Cardiac septum (tissue), 1 donor: Measurements from ENCODE around the gene PGAM2. TPM values are rescaled to one million over a fixed set of nuclear protein-coding genes. Genes with fewer than 3 reads are reported as not detected.
A peak's percentile ranks its signal among the peaks of the same experiment; 100 is the strongest.

ENCODE experiments used
- DNase-seq: peaks from one replicate; pipeline ENCODE4 v3.0.0-alpha.2; 2020; ENCODE audit warnings: low spot score
- intact Hi-C: fragments of 100-400 bp; cut with DNase I; formaldehyde crosslinking; loops from one replicate; pipeline ENCODE4 v1.14.0; 2022
- total RNA-seq: library from RNA; stranded (reverse); fragmentation: NEBNext Ultra II Directional; extraction: Animal tissue kit (Norgen Biotek cat#: 25700); gene quantifications from one replicate; pipeline ENCODE4 v1.2.1, GENCODE V29; 2021
- donor health status: DM: no; HTN: no; CAD: no.

Gene PGAM2
- total RNA-seq, 1 donor from 2014 or later: 322 TPM

DNA sequence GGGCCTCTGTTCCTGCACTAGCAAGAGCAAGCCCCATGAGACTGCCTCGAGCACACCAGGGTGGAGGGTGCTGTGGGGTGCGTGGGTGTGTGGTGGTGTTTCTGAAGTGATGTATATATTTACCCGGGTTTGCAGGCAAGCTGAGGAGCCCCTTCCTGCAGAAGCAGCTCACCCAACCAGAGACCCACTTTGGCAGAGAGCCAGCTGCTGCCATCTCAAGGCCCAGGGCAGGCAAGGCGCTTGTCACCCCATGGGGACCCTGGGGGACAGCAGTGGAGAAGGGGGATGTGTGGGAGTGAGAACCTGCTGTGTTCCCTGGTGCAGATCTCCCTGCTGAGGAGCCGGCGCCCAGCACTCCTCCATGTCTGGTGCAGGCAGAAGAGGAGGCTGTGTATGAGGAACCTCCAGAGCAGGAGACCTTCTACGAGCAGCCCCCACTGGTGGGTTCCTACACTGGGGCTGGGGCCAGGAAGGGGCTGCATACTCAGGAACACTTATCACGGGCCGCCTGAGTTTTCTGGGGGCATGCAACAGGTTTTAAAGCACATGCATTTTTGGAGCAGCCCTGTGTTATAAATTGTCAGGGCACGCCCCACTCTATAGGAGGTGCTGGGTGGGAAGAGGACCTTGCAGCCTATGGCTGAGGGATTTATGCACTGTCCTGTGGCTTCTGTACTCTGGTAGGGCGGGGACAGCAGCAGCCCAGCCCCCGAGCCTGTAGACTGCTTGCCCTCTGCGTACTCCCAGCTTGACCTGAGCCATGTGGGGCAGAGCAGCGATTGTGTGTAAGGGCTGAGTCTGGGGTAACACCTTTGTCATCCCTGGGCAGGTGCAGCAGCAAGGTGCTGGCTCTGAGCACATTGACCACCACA, 5.9 kb downstream of the PGAM2 start:
- peak; percentile 70 for DNase-seq
- intact Hi-C loops: no loop called here

DNA sequence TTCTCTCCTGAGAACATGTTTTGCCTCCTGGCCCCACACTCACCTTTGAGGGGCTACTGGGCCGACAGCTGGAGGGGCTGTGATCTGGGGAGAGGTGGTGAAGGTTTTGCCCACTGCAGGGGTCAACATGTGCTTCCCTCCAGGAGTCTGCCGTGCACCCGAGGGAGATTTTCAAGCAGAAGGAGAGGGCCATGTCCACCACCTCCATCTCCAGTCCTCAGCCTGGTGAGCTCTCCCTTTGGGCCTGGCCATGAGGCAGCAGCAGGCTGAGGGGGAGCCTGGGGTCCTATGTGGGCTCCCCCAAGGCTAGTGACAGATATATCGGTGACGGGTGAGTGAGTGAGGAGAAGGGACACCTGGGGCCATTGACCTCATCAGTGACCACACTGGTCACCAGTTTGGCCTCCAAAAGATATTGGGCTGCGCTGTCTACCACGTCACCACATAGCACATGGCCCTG, 6.6 kb downstream of the PGAM2 start:
- peak; percentile 57 for DNase-seq
- intact Hi-C loops: no loop called here

DNA sequence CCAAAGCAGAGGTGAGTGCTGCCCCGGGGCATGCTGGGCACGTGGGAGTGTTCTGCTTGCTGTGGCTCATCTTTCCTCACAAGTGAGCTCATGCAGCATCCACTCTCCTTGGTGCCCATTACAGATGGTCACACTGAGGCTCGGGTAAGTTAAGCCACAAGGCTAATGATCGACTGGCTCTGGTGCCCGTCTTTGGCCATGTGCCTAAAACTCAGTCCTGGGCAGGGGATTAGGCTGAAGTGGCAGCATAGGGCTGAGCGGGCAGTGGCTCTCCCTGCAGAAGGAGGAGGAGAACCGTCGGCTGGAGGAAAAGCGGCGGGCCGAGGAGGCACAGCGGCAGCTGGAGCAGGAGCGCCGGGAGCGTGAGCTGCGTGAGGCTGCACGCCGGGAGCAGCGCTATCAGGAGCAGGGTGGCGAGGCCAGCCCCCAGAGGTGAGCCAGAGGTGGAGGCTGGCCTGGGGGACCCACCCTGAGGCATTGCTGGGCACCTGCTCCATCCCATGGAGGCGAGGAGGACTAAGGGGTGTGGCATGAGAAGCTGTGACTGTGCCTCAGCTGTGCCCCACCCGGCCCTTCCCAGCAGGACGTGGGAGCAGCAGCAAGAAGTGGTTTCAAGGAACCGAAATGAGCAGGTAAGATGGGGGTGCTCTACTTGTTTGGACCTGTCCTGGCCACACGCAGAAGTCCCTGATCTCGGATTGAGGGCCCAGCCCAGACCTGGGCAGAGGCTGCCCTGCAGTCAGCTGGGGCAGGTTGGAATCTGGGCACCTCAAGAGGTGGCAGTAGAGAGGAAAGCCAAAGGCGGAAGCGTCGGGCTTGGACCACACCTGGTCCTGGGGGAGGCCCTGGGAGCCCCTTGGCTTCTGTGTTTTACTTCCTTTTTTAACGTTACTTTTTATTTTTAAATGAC, 7.3 kb downstream of the PGAM2 start:
- intact Hi-C loops: no loop called here
- DNase-seq: peak; percentile 72

DNA sequence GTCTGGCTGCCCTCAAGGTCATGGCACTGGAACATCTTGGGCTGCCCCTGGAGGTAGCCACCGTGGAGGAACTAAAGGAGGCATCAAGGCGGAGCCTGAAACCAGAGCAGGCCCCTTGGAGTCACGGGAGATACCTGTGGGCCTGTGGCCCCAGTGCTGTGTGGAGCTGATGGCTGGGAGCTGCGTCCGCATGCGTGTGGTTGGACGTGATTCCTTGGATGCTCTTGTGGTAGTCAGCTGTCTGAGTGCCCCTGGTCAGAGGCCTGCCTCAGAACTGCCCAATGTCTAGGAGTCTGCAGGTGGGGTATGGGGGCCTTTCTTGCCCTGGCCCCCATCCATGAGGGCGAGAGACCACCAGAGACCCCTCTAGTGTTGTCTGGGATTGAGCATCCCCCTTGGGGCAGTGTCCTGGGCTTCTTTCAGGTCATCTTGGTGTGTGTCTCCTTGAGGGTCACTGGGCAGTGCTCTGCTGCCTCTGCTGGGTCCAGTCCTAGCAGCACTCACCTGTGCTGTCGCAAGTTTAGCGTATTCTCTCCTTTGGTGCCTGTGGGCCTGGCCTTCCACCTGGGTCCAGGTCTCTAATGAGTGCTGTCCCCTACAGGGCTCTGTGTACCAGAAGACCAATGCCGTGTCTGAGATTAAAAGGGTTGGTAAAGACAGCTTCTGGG, 8.1 kb downstream of the PGAM2 start:
- DNase-seq: no peak
- intact Hi-C loops: no loop called here

DNA sequence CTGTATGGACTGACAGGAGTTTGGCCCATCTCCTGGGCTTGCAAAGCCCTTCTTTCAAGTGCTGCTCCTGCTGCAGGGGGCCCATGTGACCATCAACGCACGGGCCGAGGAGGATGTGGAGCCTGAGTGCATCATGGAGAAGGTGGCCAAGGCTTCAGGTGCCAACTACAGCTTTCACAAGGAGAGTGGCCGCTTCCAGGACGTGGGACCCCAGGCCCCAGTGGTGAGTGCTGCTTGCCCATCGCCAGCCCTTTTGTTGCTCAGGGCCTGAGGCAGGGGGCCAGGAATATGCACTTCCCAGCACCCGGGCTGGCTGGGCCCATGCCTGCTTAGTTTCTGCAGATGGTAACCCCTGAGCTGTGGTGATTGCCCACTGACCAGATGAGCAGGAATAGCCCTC, 8.7 kb downstream of the PGAM2 start:
- intact Hi-C loops: no loop called here
- no peak for DNase-seq

DNA sequence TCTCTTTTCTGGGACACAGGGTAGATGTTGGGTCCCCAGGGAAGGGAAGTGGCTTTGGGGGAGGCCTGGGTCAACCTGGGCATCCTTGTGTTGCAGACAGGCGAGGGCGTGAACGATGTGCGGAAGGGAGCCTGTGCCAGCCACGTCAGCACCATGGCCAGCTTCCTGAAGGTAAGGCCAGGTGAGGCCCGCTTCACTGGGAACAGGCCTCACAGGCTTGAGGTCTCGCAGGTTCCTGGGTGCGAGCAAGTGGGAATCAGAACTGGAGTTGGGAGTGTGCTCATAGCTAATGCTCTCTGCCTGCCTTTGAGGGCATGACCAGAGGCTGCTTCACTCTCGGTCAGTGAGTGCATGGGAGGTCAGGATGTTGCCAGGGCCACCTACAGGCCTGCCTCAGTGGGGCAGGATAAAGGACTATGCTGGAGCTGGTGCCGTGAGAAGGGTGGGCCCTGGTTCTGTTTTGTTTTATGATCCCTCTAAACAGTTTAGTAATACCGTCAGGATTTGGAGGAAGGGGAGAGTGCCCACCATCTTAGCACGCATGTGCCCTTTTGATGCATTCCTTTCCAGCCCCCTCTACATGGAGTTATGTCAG, 12.5 kb downstream of the PGAM2 start:
- no peak for DNase-seq

DNA sequence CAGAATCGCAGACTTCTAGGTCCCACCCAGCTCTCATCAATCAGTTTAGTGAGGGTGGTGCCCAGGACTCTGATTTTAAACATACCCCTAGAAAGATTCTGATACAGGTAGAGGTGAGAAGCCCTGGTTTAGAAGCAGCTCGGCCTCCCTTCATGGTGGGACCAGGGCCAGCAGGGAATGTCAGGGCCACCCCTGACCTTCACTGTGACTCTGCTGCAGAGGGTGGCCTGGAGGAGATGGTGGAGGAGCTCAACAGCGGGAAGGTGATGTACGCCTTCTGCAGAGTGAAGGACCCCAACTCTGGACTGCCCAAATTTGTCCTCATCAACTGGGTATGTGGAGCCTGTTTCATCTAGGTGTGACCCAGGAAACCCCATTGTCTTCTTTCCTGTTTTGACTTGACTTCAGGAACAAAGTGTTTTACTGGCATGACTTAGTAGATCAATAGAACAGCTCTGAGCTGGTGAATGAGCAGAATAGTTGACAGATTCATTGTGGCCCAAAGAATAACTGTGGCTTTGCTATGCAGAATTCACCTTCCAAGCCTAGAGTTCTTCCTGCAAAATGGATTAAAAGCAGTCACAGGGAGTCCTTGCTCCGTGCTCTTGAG, 13.7 kb downstream of the PGAM2 start:
- intact Hi-C loops: no loop called here
- DNase-seq: no peak

More for the DNA sequence above, 12.5 kb downstream of the PGAM2 start:
- intact Hi-C loops: no loop called here

DNA sequence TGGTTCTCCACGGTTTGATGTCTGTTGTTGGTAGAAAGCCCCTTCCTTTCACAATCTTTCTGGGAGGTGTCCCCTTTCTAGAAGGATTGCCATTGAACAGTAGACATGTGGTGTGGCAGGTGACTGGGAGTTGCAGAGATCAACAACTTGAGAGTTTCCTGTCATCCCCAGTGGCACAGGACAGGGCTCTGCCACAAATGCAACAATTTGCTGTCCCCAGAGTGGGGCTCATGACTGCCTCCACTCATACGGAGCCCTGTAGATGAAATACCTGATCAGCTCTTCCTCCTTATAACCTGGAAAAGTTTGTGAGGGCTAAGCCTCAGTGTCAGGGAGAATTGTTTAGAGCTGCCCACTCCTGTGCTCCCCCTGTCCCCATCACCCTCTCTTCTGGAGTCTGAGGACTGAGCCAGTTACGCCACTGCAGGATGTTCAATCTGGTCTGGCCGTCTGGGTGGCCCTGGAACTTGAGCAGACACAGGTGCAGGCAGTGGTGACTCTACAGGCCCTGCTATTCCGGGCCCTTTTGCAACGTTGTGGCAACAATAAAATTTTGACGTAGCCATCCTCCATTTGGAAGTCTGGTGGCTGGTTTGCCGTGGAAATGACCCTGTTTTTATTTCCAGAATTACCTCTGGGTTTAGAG, 14.3 kb downstream of the PGAM2 start:
- intact Hi-C loops: no loop called here
- no peak for DNase-seq

DNA sequence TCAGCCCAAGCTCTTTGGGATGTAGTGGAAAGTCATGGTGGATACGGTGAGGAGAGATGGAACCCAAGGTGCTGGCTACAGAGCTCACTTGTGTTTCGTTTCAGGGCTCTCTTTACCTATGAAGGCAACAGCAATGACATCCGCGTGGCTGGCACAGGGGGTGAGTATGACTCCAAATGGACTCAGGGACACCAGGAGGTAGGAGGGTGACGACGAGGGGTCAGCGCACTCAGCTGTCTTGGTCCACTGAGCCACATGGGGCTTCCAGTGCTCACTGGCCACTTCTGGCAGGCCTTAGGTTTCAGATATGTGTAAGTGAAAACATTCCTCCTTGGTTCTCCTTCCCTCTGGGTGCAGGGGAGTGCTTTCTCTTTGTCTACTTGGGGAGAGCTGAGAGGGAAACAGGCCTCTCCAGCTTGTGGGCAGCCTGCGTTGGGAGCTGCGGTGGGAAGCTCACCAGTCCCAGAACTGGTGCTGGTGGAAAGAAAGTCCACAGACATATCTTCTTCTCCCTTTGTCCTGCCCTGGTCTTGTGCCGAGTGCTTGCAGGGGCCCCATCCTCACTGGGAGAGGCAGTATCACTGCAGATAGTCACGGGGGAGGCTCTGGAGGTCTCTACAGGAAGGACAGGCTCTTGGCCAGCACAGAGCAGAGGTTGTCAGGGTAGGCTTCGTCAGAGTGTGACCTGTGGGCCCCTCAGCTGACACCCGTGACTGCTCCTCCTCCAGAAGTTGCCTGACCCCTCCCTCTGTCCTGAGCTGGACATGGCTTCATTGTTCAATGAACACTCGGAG, 15.0 kb downstream of the PGAM2 start:
- intact Hi-C loops: no loop called here
- peak; percentile 67 for DNase-seq

DNA sequence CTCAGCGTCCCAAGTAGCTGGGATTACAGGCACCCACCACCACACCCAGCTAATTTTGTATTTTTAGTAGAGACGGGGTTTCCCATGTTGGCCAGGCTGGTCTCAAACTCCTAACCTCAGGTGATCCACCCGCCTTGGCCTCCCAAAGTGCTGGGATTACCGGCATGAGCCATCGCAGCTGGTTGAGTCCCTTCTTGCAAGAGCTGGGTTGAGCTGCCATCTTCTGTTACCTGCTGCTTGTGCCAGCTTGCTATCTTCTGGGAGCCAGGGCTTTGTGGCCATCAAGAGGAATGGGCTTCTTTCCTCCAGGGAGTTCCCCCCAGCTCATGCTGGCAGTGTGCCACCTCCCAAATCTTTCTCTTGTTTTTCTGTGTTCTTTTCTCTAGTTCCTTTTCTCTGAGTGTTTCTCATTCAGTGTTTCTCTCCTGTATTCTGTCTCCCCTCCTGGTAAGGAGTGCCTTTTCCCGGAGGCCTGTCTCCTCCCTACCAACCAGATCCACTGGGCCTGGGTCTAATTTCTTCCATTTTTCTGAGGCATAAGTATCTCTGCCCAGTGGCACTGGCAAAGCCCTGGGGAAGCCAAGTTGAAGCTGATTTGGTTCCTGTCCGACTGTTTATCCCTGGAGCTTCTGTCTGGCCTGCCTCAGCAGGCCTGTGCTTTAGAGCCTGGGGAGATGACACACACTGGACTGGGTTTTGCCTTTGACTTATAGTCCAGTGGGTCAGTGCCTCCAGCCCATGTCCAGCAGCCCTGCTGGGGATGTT, 17.2 kb downstream of the PGAM2 start:
- peak; percentile 17 for DNase-seq
- intact Hi-C loops: no loop called here

DNA sequence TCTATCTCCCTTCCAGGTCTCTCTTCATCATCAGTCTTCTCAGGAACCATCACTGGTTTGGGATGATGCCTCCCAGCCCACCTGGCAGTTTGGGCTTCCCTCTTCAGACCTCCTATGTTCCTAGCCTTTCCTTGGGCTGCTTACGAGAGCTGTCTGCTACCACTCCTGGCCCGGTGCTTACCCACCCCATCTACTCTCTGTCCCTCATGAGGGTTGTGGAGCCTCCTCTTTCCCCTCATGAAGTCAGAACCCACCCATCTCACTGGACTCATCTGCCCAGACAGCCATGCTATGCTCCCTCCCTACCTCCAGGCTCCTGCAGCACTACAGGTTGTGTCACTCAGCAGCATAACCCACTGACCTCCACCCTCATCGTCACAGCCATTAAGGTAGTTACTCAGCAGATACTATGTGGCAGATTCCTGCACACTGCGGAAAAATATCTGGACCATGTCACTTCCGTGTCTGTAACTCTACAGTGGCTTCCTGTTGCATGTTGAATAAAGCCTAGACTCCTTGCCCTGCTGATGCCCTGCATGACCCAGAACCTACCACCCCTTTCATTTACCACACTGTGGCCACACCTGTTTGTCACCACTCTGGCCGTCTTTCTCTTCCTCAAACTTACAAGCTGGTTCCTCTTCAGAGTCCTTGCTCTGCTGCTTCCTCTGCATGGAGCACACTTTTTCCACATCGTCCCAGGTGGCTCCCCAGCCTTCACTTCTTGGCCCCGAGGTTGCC, 18.9 kb downstream of the PGAM2 start:
- intact Hi-C loops: no loop called here
- DNase-seq: peak; percentile 86

DNA sequence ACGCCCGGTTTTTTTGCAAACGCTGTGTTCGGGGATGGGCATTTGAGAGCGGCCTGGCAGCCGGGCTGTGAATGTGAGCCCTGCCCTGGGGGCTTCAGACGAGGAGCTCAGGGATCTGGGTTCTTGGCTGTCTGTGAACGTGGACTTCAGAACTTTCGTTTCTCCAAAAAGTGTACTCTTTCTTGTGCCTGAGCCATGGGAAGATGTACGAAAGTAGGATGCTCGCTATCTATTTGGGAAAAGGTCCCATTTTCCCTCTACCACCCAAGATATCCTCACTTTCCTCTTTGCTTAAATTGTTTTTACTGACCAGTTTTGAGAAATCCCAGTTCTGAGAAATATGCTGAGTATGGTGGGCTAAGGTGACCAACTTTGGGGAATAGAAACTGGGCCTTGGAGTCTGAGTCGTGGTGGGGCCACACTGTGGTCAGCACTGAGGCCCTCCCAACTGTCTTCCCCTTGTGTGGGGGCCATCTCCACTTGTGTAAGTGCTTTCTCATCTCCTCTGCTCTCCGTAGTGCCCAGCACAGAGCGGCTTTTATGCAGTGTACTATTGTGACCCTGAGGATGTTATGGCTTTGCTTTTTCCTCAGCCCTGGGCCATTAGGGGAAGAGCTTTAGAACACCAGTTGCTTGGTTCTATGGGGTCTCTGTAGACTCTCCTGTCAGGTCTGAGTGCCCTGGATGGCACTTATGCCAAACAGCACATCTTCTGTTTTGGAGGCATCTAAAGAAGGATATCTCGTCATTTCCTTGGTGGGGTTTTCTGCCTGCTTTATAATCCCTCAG, 19.9 kb downstream of the PGAM2 start:
- intact Hi-C loops: no loop called here
- peak; percentile 70 for DNase-seq

DNA sequence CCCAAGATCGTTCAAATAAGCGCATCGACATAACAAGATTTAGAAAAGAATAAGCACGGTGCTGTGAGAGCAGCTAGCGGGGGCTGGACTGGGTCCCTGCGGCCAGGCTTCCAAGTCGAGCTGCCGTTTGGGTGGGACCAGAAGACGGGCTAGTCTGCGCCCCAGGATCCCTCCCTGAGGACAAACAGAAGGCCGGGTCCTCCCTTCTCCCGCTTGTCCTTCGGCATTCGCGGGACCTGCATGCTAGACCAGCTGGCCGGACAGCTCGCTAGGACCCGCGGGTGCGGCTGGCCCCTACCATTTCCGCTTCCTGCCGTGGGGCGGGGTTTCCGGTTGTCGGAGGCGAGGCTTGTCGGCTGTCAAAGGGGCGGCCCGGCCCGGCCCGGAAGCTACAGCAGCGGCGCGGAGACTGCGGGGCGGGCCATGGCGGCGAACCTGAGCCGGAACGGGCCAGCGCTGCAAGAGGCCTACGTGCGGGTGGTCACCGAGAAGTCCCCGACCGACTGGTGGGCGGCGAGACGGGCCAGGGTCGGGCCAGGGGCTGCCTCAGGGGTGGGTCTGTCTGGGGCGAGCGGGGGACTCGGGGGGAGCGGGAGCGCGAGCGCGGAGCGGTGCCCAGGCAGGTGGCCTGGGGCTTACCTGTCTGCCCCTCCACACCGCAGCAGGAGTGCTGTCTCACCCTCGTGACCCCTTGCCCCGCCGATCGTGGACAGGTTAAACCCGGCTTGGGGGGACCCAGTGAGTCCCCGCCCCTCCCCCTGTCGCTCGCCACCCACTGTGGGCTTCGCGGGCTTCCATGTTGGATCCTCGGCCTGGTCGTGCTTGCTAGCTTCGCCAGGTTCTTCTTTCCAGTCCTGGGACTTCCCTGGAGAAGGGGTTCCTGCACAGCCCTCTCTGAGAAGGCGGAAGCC, 20.8 kb downstream of the PGAM2 start, which contains the start of gene DBNL:
Gene DBNL, plus strand, starts transcription at position 388 of the 911 bp plus-strand sequence. Its CDS starts 36 bp downstream, at position 424.
- peak; percentile 99 for DNase-seq
- intact Hi-C loops: no loop called here

DNA sequence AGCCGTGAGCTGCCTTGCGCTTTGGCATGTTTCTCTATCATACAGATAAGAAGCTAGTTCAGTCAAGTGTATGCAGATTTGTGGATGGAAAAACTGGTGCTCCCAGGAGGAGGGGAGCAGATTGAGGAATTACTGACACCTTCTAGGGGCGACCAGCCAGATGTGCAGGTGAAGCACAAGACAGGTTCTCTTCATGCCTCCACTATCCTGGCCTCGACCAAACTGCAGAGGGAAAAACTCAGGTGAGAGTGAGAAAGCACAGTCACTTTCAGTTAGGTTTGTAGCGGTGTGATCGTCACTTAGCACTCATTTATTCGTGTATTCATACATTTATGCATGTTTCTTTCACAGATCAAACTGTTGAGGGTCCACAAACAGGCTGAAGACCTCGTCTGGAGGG, 21.5 kb downstream of the PGAM2 start:
- intact Hi-C loops: no loop called here
- peak; percentile 20 for DNase-seq

DNA sequence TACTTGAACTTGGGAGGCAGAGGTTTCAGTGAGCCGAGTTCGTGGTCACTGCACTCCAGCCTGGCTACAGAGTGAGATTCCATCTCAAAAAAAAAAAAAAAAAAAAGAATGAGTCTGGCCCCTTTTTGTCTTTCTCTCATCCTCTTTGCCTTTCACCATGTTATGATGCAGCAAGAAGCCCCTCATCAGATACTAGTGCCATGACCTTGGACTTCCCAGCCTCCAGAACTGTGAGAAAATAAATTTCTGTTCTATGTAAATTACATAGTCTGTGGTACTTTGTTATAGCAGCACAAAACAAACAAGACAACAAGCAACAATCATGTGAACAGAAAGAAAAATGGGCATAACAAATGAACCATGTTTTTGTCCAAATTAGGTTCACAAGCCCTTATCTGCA, 23.1 kb downstream of the PGAM2 start:
- DNase-seq: no peak
- intact Hi-C loops: no loop called here
